Measurements from ENCODE around the gene MUC6. TPM values are rescaled to one million over a fixed set of nuclear protein-coding genes. Genes with fewer than 3 reads are reported as not detected.

Gene MUC6
- total RNA-seq, 2 experiments from 2014 or later: not detected

- H3K27ac Mint-ChIP-seq: no peak overlapping the region
- no peaks in the 10 kb centered on the region for H3K27me3 Mint-ChIP-seq
- H3K4me1 Mint-ChIP-seq: no peaks in the 10 kb centered on the region
- no peak overlapping the region for H3K4me3 Mint-ChIP-seq
- peaks cover 5% of the 10 kb centered on the region for H3K36me3 Mint-ChIP-seq
- no peaks in the 10 kb centered on the region for H3K9me3 Mint-ChIP-seq
- no peak for DNase-seq
Measured at GRCh38 chr11:1007279-1007678, 29.2 kb downstream of the MUC6 start.

- Mint-ChIP-seq H3K4me1 (no peaks in the 10 kb centered on the region), H3K4me3 (no peak overlapping the region), H3K27ac (no peak overlapping the region), H3K9me3 (no peaks in the 10 kb centered on the region), H3K27me3 (no peaks in the 10 kb centered on the region), H3K36me3 (peaks cover 8% of the 10 kb centered on the region)
- no peak for DNase-seq
Measured at GRCh38 chr11:1006762-1007161, 29.8 kb downstream of the MUC6 start.

GRCh38 chr11:1005928-1006327 is 30.6 kb downstream of the MUC6 start:
- H3K9me3 Mint-ChIP-seq: no peaks in the 10 kb centered on the region
- no peaks in the 10 kb centered on the region for H3K27me3 Mint-ChIP-seq
- no peak overlapping the region for H3K27ac Mint-ChIP-seq
- H3K4me1 Mint-ChIP-seq: no peaks in the 10 kb centered on the region
- DNase-seq: no peak
- peaks cover 13% of the 10 kb centered on the region for H3K36me3 Mint-ChIP-seq
- no peak overlapping the region for H3K4me3 Mint-ChIP-seq

GRCh38 chr11:1003159-1003558 is 33.4 kb downstream of the MUC6 start:
- Mint-ChIP-seq H3K36me3 (peaks cover 10% of the 10 kb centered on the region), H3K27me3 (no peaks in the 10 kb centered on the region), H3K9me3 (no peaks in the 10 kb centered on the region), H3K27ac (no peak overlapping the region), H3K4me3 (no peak overlapping the region), H3K4me1 (no peaks in the 10 kb centered on the region)
- DNase-seq: no peak

GRCh38 chr11:1002406-1002984 is 34.0 kb downstream of the MUC6 start:
- Mint-ChIP-seq H3K9me3 (no peaks in the 10 kb centered on the region), H3K4me3 (no peak overlapping the region), H3K4me1 (no peaks in the 10 kb centered on the region), H3K27ac (no peak overlapping the region), H3K27me3 (no peaks in the 10 kb centered on the region), H3K36me3 (peaks cover 10% of the 10 kb centered on the region)
- DNase-seq: no peak

- DNase-seq: no peak
- no peak overlapping the region for H3K27ac Mint-ChIP-seq
- H3K4me1 Mint-ChIP-seq: peaks cover 2% of the 10 kb centered on the region
- no peak overlapping the region for H3K4me3 Mint-ChIP-seq
- no peaks in the 10 kb centered on the region for H3K27me3 Mint-ChIP-seq
- H3K36me3 Mint-ChIP-seq: peaks cover 10% of the 10 kb centered on the region
- H3K9me3 Mint-ChIP-seq: no peaks in the 10 kb centered on the region
Measured at GRCh38 chr11:1001617-1002405, 34.7 kb downstream of the MUC6 start.

GRCh38 chr11:1000357-1001278 is 35.9 kb downstream of the MUC6 start:
- peaks cover 14% of the 10 kb centered on the region for H3K36me3 Mint-ChIP-seq
- no peak for DNase-seq
- no peak overlapping the region for H3K4me3 Mint-ChIP-seq
- H3K4me1 Mint-ChIP-seq: peaks cover 10% of the 10 kb centered on the region
- no peaks in the 10 kb centered on the region for H3K9me3 Mint-ChIP-seq
- no peaks in the 10 kb centered on the region for H3K27me3 Mint-ChIP-seq
- no peak overlapping the region for H3K27ac Mint-ChIP-seq

- H3K4me1 Mint-ChIP-seq: peaks cover 12% of the 10 kb centered on the region
- no peaks in the 10 kb centered on the region for H3K9me3 Mint-ChIP-seq
- H3K27me3 Mint-ChIP-seq: no peaks in the 10 kb centered on the region
- no peak overlapping the region for H3K4me3 Mint-ChIP-seq
- H3K27ac Mint-ChIP-seq: no peak overlapping the region
- H3K36me3 Mint-ChIP-seq: peaks cover 19% of the 10 kb centered on the region
- no peak for DNase-seq
Measured at GRCh38 chr11:999009-999408, 37.5 kb downstream of the MUC6 start.

- H3K27me3 Mint-ChIP-seq: no peaks in the 10 kb centered on the region
- H3K36me3 Mint-ChIP-seq: peaks cover 17% of the 10 kb centered on the region
- H3K4me3 Mint-ChIP-seq: no peak overlapping the region
- DNase-seq: no peak
- H3K9me3 Mint-ChIP-seq: no peaks in the 10 kb centered on the region
- H3K27ac Mint-ChIP-seq: no peak overlapping the region
- H3K4me1 Mint-ChIP-seq: peaks cover 12% of the 10 kb centered on the region
Measured at GRCh38 chr11:997907-998306, 38.6 kb downstream of the MUC6 start.

- H3K4me3 Mint-ChIP-seq: no peak overlapping the region
- peaks cover 13% of the 10 kb centered on the region for H3K36me3 Mint-ChIP-seq
- no peak for DNase-seq
- peaks cover 12% of the 10 kb centered on the region for H3K4me1 Mint-ChIP-seq
- no peak overlapping the region for H3K27ac Mint-ChIP-seq
- H3K27me3 Mint-ChIP-seq: no peaks in the 10 kb centered on the region
- H3K9me3 Mint-ChIP-seq: no peaks in the 10 kb centered on the region
Measured at GRCh38 chr11:996681-997080, 39.8 kb downstream of the MUC6 start.

GRCh38 chr11:995752-996420 is 40.6 kb downstream of the MUC6 start:
- Mint-ChIP-seq H3K27ac (peak overlapping the region; percentile 39), H3K36me3 (peaks cover 9% of the 10 kb centered on the region), H3K4me3 (no peak overlapping the region), H3K4me1 (peaks cover 12% of the 10 kb centered on the region), H3K27me3 (no peaks in the 10 kb centered on the region), H3K9me3 (no peaks in the 10 kb centered on the region)
- DNase-seq: no peak

- H3K4me3 Mint-ChIP-seq: no peak overlapping the region
- H3K27ac Mint-ChIP-seq: no peak overlapping the region
- DNase-seq: no peak
- H3K36me3 Mint-ChIP-seq: peaks cover 9% of the 10 kb centered on the region
- no peaks in the 10 kb centered on the region for H3K27me3 Mint-ChIP-seq
- peaks cover 12% of the 10 kb centered on the region for H3K4me1 Mint-ChIP-seq
- no peaks in the 10 kb centered on the region for H3K9me3 Mint-ChIP-seq
Measured at GRCh38 chr11:995044-995751, 41.3 kb downstream of the MUC6 start.

GRCh38 chr11:993632-994167 is 42.8 kb downstream of the MUC6 start:
- DNase-seq: no peak
- no peaks in the 10 kb centered on the region for H3K9me3 Mint-ChIP-seq
- peaks cover 12% of the 10 kb centered on the region for H3K4me1 Mint-ChIP-seq
- peaks cover 9% of the 10 kb centered on the region for H3K36me3 Mint-ChIP-seq
- no peak overlapping the region for H3K27ac Mint-ChIP-seq
- no peak overlapping the region for H3K4me3 Mint-ChIP-seq
- no peaks in the 10 kb centered on the region for H3K27me3 Mint-ChIP-seq

- Mint-ChIP-seq H3K36me3 (peaks cover 9% of the 10 kb centered on the region), H3K27me3 (no peaks in the 10 kb centered on the region), H3K27ac (no peak overlapping the region), H3K4me1 (peaks cover 12% of the 10 kb centered on the region), H3K9me3 (no peaks in the 10 kb centered on the region), H3K4me3 (no peak overlapping the region)
- DNase-seq: no peak
Measured at GRCh38 chr11:992577-992976, 43.9 kb downstream of the MUC6 start.

Measured in activated naive CD8-positive, alpha-beta T cell treated with anti-CD3 and anti-CD28 coated beads for 36 hours (primary cell).